Dermis microvascular lymphatic vessel endothelial cell (primary cell): Measurements from ENCODE around the gene CYTH1. TPM values are rescaled to one million over a fixed set of nuclear protein-coding genes. Genes with fewer than 3 reads are reported as not detected.
"Not testable (repeated sequence)": the region's sequence is repeated elsewhere in the genome, so short reads cannot be mapped to it uniquely, and the experiment has no call there.

Source experiments
- DNase-seq, 2 donors: peaks; one replicate each; pipeline versions ENCODE4 v3.0.0 to v3.0.0-alpha.2; 2010; ENCODE audit warnings: low read depth in 2 of 2
- total RNA-seq: library from RNA; depleted of rRNA; stranded (reverse); fragments of >200 nt; gene quantifications from 2 replicates; pipeline ENCODE4 v1.2.1, GENCODE V29; 2014

Gene CYTH1
- total RNA-seq, 1 donor from 2014 or later = 15.4 TPM

GRCh38 chr17:78763561-78763960, 18.5 kb downstream of the CYTH1 start:
- no peak for DNase-seq

GRCh38 chr17:78761789-78762406, 20.2 kb downstream of the CYTH1 start:
- DNase-seq = peak in 1 of 2 donors; percentile 69

GRCh38 chr17:78759969-78760352, 22.1 kb downstream of the CYTH1 start:
- DNase-seq = no peak

- peak; percentile 70 to 71 for DNase-seq
Observed at GRCh38 chr17:78759203-78759968, 22.7 kb downstream of the CYTH1 start.

- no peak for DNase-seq
Observed at GRCh38 chr17:78753316-78754250, 28.5 kb downstream of the CYTH1 start.

- DNase-seq = no peak
Observed at GRCh38 chr17:78751447-78752161, 30.5 kb downstream of the CYTH1 start.

GRCh38 chr17:78751000-78751399, 31.1 kb downstream of the CYTH1 start:
- DNase-seq = not testable (repeated sequence)

GRCh38 chr17:78748730-78749317, 33.2 kb downstream of the CYTH1 start:
- DNase-seq = peak in 1 of 2 donors; percentile 45

GRCh38 chr17:78748048-78748729, 33.9 kb downstream of the CYTH1 start:
- no peak for DNase-seq

GRCh38 chr17:78747488-78747887, 34.6 kb downstream of the CYTH1 start:
- no peak for DNase-seq

- no peak for DNase-seq
Observed at GRCh38 chr17:78746949-78747269, 35.2 kb downstream of the CYTH1 start.

- DNase-seq = no peak
Observed at GRCh38 chr17:78746263-78746948, 35.7 kb downstream of the CYTH1 start.

- peak; percentile 36 to 56 for DNase-seq
Observed at GRCh38 chr17:78745407-78746088, 36.5 kb downstream of the CYTH1 start.

GRCh38 chr17:78742901-78743300, 39.2 kb downstream of the CYTH1 start:
- no peak for DNase-seq

GRCh38 chr17:78741644-78742284, 40.3 kb downstream of the CYTH1 start:
- DNase-seq = no peak

GRCh38 chr17:78739331-78739931, 42.6 kb downstream of the CYTH1 start:
- no peak for DNase-seq

GRCh38 chr17:78738698-78739097, 43.4 kb downstream of the CYTH1 start:
- no peak for DNase-seq

GRCh38 chr17:78738278-78738677, 43.8 kb downstream of the CYTH1 start:
- DNase-seq = no peak
